ENCODE data around the gene ARHGAP15.
"Not testable (repeated sequence)": the region's sequence is repeated elsewhere in the genome, so short reads cannot be mapped to it uniquely, and the experiment has no call there.

The ARHGAP15 gene

DNA sequence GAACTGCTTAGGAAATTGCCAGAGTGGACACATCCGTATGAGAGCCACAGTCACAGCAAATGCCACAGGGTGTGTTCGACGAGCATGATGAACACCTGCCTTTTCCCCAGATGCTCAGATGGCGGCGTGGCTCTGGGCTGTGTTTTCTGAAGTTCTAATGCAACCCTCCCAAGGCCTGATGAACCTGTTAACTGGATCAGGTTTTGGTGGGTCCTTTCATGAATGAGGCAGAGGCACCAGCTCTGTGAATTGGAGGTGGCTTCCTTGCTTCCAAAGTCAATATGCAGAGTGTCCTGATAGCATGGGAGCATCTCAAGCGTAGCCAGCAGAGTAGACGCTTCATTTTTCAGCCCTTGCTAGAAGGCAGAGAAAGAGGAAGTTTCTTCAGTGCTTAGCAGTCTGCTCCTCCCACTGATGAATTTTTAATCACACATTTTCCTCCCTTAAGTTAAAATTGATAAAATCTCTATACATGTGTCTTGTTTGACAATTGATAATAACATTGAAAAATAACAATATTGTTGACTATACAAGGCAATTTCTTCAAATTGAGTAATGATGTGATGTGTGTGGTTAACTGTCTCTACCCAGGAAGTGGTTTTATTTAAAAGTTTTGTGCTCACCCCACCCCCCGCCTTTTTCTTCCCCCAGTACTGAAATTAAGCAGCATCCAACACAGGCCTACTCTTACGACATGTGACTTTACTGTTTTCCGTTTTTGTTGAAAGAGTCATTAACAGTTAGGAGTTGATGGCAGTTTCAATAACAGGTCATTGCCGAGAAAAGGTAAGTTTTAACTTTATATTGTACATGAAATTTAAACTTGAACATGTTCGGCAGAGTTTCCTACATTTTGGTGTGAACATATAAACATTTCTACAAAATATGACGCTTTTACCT is at the start of gene ARHGAP15:
ARHGAP15 (plus strand) TSS at position 739 of the 900 bp plus-strand sequence.
- peak; percentile 76 to 83 for DNase-seq

- DNase-seq = no peak
These were observed 47.6 kb upstream of the ARHGAP15 start for GRCh38 chr2:143081616-143082015.

DNA sequence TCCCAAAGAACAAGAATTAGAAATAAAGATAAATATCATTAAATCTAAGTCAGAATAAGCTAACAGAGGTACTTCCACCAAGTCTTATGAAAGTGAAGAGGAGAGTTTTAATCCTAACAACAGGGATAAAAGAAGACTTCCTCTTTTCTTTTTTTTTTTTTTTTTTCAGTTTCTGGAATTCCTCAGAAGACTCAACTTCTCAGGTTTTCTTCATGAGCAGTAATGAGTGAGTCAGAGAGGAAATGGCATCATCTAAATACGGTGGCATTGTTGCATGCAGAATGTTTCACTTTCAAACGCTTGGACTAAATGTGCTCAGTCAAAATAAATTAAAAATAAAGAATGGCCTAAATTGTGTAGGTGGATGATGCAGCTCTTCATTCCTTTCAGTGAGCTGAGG is 45.6 kb upstream of the ARHGAP15 start:
- DNase-seq = peak; percentile 3 to 9

DNA sequence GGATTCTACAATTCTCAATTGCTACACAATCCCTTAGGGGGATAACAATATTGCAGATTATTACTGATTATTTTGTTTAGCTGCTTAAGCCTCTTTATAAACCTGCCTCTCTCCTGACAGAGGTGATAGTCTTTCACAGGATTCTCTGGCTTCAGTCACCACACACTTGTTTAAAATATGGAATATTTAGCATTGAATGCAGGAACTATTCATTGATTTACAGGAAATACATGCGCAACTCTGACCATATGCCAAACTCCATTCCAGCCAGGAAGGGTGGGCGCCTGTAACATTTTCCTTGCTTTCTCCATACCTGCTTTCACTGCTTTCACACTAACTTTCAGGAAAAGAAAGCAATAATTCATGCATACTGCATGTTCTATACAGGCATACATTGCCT is 44.8 kb upstream of the ARHGAP15 start:
- no peak for DNase-seq

DNA sequence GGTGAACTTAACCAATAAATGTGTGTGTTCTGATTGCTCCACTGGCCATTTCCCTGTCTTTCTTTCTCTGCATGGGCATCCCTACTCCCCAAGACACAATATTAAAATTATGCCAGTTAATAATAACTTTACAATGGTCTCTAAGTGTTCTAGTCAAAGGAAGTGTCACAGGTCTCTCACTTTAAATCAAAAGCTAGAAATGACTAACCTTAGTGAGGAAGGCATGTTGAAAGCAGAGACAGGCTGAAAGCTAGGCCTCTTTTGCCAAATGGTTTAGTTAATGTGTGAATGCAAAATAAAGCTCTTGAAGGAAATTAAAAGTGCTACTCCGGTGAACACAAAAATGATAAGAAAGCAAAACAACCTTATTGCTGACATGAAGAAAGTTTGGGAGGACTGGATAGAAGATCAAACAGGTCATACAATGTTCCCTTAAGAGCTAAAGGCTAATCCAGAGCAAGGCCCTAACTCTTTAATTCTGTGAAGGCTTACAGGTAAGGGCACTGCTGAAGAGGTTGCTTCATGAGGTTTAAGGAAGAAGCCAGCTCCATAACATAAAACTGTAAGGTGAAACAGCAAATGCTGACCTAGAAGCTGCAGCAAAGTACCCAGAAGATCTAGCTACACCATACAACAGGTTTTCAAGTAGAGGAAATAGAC is 44.0 kb upstream of the ARHGAP15 start:
- DNase-seq = no peak

DNA sequence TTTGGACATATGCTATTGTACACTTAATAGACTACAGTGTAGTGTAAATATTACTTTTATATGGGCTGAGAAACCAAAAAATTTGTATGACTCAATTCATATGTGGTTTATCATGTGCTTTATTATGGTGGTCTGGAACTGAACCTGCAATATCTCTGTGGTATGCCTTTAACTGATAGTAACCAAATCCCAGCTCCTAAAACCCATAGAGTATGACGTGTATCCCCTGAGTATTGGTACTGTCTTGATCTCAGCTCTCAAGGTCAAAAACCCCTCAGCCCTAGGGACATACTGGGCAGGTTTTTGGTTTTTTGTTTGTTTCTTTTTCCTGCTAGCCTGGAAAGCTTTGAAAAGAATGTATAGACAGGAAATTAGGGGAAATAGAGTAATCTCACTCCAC is 42.2 kb upstream of the ARHGAP15 start:
- no peak for DNase-seq

DNA sequence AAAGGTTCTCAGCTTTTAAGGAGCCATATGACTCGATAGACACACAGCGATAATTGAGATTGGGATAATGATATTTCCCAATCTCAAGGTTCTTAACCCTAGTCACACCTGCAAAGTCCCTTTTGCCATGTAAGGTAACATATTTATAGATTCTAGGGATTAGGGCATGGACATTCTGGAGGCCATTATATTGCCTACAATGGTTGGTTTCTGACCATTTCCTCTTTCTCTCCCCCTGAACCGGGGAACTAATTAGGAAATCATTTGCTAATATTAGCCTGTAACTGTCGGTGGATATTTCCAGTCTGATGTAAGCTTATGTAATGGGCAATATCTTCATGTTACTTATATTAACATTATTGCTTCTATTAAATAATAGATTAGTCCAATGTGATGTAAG is 40.8 kb upstream of the ARHGAP15 start:
- DNase-seq = no peak

DNA sequence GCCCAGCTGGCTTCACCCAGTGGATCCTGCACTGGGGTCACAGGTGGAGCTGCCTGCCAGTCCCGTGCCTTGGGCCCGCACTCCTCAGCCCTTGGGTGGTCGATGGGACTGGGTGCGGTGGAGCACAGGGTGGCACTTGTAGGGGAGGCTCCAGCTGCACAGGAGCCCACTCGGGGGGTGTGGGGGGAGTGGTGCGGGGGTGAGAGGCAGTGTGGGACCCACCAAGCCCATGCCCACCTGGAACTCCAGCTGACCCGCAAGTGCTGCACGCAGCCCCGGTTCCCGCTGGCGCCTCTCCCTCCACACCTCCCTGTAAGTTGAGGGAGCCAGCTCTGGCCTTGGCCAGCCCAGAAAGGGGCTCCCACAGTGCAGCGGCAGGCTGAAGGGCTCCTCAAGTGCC is 39.7 kb upstream of the ARHGAP15 start:
- DNase-seq = not testable (repeated sequence)

DNA sequence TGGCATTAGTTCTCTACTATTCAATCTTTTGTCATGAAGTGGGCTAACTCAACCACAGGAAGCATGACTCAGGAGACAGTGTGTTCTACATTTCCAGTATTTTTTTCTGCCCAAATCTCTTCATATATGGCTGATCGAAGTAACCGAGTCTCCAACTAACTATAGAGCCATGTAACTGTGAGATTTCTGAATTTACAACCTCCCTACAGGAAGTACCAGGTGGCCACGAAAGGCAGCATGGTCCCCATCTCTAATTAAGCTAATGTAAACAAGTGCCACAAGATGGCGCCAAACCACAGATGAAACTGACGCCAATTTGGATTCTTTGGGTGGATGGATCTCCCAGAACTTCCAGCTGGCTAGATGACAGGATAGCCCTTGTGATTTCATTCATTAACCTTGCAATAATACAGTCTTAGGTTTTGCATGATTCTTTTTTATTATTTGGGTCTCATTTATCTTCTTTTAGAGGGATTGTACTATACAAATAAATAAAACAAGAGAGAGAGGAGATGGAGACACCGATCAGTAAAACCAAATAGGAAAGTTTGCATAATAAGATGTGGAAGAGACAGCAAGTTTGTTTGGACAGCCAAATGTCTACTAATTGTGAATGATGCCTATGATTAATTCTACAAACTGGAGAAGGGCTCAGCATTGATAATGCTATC is 18.3 kb upstream of the ARHGAP15 start:
- DNase-seq = peak; percentile 67 to 75

DNA sequence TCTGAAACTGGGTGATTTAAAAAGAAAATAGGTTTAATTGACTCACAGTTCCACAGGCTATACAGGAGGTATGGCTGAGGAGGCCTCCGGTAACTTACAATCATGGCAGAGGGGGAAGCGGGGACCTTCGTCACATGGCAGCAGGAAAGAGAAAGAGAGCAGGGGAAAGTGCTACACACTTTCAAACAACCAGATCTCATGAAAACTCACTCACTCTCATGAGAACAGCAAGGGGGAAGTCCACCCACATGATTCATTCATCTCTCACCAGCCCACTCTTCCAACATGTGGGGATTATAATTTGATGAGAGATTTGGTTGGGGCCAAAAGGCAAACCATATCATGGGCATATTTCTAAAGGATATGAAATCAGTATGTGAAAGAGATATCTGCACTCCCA is 12.0 kb upstream of the ARHGAP15 start:
- no peak for DNase-seq

- no peak for DNase-seq
These were observed 8.1 kb upstream of the ARHGAP15 start for GRCh38 chr2:143121079-143121478.

GRCh38 chr2:143121957-143122356 is 7.3 kb upstream of the ARHGAP15 start:
- DNase-seq = no peak

GRCh38 chr2:143123911-143124310 is 5.3 kb upstream of the ARHGAP15 start:
- no peak for DNase-seq

- no peak for DNase-seq
These were observed 4.8 kb upstream of the ARHGAP15 start for GRCh38 chr2:143124445-143124844.

- DNase-seq = no peak
These were observed 3.5 kb upstream of the ARHGAP15 start for GRCh38 chr2:143125717-143126116.

DNA sequence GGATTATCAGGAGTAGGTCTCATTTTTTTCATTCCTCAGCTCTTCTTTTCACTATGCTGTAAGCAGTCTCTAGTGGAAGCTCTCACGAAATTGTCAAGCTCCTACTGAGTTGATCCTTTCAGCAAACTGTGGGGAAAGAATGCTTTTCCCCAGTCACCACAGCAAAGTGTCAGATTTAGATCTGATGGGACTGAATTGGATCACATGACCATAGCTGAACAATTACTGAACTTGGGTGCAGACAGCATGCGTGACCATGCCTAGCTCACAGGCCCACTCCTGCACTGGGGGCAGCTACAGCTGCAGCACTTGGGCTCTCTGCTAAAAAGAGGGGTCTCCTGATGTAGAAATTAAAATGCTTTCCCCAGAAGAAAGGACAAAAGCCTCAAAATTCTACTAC is 3.1 kb downstream of the ARHGAP15 start:
- DNase-seq = no peak

- no peak for DNase-seq
These were observed 4.6 kb downstream of the ARHGAP15 start for GRCh38 chr2:143133783-143134182.

GRCh38 chr2:143138292-143138691 is 9.1 kb downstream of the ARHGAP15 start:
- DNase-seq = no peak

- DNase-seq = no peak
These were observed 10.7 kb downstream of the ARHGAP15 start for GRCh38 chr2:143139835-143140393.

DNA sequence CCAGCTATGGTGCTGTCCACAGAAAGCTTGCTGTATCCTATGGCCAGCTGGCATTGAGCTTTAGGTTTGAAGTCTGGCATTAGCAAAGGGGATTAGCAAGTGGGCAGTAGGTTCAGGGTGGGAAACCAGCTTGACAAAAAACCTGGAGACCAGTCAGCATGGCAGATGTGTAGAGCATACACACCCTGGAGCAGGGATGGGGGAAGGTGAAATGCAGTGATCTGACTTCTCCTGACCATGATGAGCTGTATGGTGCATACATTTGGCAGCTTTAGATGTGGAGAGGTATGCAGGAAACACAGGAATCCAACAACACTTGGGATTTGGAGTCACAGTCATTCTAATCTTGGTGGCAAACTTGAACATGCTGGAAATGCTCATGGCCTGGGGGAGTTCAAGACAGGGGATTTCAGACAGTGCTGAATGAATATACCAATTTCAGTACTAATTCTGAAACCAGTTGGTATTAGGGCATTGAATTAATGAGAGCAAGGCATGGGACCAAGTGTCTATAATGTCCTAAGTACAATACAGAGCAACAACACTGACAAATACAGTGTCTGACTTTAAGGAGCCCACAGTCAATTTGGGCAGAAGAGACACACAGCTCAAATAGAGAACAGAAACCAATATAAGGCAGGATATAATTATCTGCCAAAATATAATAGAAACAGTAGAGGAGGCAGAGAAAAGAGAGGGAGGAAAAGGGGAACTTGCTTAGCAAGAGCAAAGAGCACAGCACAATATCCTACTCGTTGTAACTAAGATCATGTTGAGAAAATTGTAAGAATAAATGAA is 11.8 kb downstream of the ARHGAP15 start:
- no peak for DNase-seq

- no peak for DNase-seq
These were observed 13.4 kb downstream of the ARHGAP15 start for GRCh38 chr2:143142598-143142997.

- no peak for DNase-seq
These were observed 15.7 kb downstream of the ARHGAP15 start for GRCh38 chr2:143144813-143145455.

All from CD4-positive, alpha-beta T cell treated with Interleukin-1 beta for 1 hour (primary cell).